Measurements from ENCODE around the gene PTPN3. TPM values are rescaled to one million over a fixed set of nuclear protein-coding genes. Genes with fewer than 3 reads are reported as not detected.

The PTPN3 gene
- total and polyA plus RNA-seq, 2 experiments from 2014 or later, result 1.4 to 2.6 TPM

DNA sequence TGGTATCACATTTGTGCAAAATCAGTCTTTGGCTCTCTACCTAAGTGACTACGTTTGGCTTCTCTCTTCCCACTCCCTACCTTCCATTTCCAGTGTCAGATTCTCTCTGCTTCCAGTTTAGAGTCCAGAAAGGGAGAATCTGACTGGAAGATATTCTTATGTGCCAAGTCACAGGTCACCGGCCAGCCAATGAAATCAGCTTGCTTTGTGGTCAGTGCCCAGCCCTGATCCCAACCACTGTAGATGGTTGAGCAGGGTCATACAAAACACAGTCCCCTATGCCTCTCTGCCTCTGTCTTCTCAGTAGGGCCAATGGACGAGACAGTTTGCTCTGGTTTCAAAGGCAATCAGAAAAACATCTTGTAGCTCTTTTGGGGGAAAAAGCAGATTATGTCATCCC lies 161.7 kb downstream of the PTPN3 start (continued):
- TF ChIP-seq, protein P1, sequence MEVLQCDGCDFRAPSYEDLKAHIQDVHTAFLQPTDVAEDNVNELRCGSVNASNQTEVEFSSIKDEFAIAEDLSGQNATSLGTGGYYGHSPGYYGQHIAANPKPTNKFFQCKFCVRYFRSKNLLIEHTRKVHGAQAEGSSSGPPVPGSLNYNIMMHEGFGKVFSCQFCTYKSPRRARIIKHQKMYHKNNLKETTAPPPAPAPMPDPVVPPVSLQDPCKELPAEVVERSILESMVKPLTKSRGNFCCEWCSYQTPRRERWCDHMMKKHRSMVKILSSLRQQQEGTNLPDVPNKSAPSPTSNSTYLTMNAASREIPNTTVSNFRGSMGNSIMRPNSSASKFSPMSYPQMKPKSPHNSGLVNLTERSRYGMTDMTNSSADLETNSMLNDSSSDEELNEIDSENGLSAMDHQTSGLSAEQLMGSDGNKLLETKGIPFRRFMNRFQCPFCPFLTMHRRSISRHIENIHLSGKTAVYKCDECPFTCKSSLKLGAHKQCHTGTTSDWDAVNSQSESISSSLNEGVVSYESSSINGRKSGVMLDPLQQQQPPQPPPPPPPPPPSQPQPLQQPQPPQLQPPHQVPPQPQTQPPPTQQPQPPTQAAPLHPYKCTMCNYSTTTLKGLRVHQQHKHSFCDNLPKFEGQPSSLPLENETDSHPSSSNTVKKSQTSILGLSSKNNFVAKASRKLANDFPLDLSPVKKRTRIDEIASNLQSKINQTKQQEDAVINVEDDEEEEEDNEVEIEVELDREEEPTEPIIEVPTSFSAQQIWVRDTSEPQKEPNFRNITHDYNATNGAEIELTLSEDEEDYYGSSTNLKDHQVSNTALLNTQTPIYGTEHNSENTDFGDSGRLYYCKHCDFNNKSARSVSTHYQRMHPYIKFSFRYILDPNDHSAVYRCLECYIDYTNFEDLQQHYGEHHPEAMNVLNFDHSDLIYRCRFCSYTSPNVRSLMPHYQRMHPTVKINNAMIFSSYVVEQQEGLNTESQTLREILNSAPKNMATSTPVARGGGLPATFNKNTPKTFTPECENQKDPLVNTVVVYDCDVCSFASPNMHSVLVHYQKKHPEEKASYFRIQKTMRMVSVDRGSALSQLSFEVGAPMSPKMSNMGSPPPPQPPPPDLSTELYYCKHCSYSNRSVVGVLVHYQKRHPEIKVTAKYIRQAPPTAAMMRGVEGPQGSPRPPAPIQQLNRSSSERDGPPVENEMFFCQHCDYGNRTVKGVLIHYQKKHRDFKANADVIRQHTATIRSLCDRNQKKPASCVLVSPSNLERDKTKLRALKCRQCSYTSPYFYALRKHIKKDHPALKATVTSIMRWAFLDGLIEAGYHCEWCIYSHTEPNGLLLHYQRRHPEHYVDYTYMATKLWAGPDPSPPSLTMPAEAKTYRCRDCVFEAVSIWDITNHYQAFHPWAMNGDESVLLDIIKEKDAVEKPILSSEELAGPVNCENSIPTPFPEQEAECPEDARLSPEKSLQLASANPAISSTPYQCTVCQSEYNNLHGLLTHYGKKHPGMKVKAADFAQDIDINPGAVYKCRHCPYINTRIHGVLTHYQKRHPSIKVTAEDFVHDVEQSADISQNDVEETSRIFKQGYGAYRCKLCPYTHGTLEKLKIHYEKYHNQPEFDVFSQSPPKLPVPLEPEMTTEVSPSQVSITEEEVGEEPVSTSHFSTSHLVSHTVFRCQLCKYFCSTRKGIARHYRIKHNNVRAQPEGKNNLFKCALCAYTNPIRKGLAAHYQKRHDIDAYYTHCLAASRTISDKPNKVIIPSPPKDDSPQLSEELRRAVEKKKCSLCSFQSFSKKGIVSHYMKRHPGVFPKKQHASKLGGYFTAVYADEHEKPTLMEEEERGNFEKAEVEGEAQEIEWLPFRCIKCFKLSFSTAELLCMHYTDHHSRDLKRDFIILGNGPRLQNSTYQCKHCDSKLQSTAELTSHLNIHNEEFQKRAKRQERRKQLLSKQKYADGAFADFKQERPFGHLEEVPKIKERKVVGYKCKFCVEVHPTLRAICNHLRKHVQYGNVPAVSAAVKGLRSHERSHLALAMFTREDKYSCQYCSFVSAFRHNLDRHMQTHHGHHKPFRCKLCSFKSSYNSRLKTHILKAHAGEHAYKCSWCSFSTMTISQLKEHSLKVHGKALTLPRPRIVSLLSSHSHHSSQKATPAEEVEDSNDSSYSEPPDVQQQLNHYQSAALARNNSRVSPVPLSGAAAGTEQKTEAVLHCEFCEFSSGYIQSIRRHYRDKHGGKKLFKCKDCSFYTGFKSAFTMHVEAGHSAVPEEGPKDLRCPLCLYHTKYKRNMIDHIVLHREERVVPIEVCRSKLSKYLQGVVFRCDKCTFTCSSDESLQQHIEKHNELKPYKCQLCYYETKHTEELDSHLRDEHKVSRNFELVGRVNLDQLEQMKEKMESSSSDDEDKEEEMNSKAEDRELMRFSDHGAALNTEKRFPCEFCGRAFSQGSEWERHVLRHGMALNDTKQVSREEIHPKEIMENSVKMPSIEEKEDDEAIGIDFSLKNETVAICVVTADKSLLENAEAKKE (CRISPR knock-in tag; IDR thresholded peaks at IDR 0.05), result no peak
- TF ChIP-seq ZNF114 (CRISPR knock-in tag; IDR thresholded peaks at IDR 0.05), result no peak
- no peak for TF ChIP-seq EZH2phosphoT487 (IDR thresholded peaks at IDR 0.05; ENCODE audit: unreplicated experiment)
- TF ChIP-seq EZH2 (IDR thresholded peaks at IDR 0.05; ENCODE audit: low read depth, unreplicated experiment), result no peak
- TF ChIP-seq STAT1 (IDR thresholded peaks at IDR 0.05; ENCODE audit: unreplicated experiment), result no peak
- no peak for TF ChIP-seq ZNF331 (CRISPR knock-in tag; IDR thresholded peaks at IDR 0.05; ENCODE audit: low read depth)
- no peak for TF ChIP-seq CTCF (conservative IDR thresholded peaks at IDR 0.05; ENCODE audit: low read depth in 2 of 2)

GRCh38 chr9:109335929-109336328 lies 162.2 kb downstream of the PTPN3 start:
- no peaks in the 10 kb centered on the region for H3K36me3 ChIP-seq (ENCODE audit: insufficient read depth)
- Mint-ChIP-seq H3K27ac (no peak overlapping the region), H3K27me3 (ENCODE audit: insufficient read depth, low read depth, poor library complexity) (no peaks in the 10 kb centered on the region), H3K4me1 (no peaks in the 10 kb centered on the region), H3K4me3 (no peak overlapping the region), H3K9me3 (no peaks in the 10 kb centered on the region), H3K36me3 (ENCODE audit: low read depth) (no peaks in the 10 kb centered on the region)
- no peaks in the 10 kb centered on the region for H4K20me1 ChIP-seq (replicated peaks; ENCODE audit: insufficient read depth)
- no peaks in the 10 kb centered on the region for H3F3A ChIP-seq (replicated peaks; ENCODE audit: low read depth)
- H2AFZ ChIP-seq, result 0 out of 2 replicates have a peak overlapping the region, but pooled peaks have one; percentile 38
- H3K4me3 ChIP-seq, result no peak overlapping the region
- ATAC-seq, result no peak
- no peak overlapping the region for H3K4me2 ChIP-seq
- no peaks in the 10 kb centered on the region for H3K27me3 ChIP-seq (ENCODE audit: insufficient read depth)
- no peak for TF ChIP-seq NANOG (IDR thresholded peaks at IDR 0.05; ENCODE audit: borderline replicate concordance)
- TF ChIP-seq ETS1 (IDR thresholded peaks at IDR 0.05), result no peak
- H3K4me1 ChIP-seq (ENCODE audit: insufficient read depth), result no peaks in the 10 kb centered on the region
- no peaks in the 10 kb centered on the region for H3K9me2 ChIP-seq (ENCODE audit: insufficient read depth)
- no peak for DNase-seq (ENCODE audit: low spot score)
- H3K79me2 ChIP-seq (replicated peaks; ENCODE audit: insufficient read depth), result no peaks in the 10 kb centered on the region
- H3K27ac ChIP-seq (ENCODE audit: low read depth), result no peak overlapping the region
